ENCODE data around the gene USP9X.

GRCh38 chrX:41259516-41259915 lies 174.3 kb downstream of the USP9X start:
- TF ChIP-seq CTCF (IDR thresholded peaks at IDR 0.05; ENCODE audit: low read depth, low read length), result no peak
- TF ChIP-seq EZH2phosphoT487 (IDR thresholded peaks at IDR 0.05; ENCODE audit: low read depth), result no peak
